K562 (cell line): ENCODE results near the gene TDRD12. TPM values are rescaled to one million over a fixed set of nuclear protein-coding genes. Genes with fewer than 3 reads are reported as not detected.

Source experiments
- C11orf30 ChIP-seq: fragments of 450-650 bp; IDR thresholded peaks from 2 replicates; pipeline ENCODE4 v1.6.1; 2016; ENCODE audit warnings: low read depth, mild to moderate bottlenecking
- EP400 ChIP-seq: fragments of 450-650 bp; IDR thresholded peaks from 2 replicates; pipeline ENCODE4 v1.6.1; 2017; ENCODE audit warnings: antibody characterized with exemption, mild to moderate bottlenecking, moderate library complexity
- FOXP1 ChIP-seq: sonication (generic); formaldehyde crosslinking; IDR thresholded peaks from 2 replicates; pipeline ENCODE4 v1.8.0; 2022; ENCODE audit warnings: mild to moderate bottlenecking, missing genetic modification reagents
- KLF1 ChIP-seq: fragments of 450-650 bp; IDR thresholded peaks from 2 replicates; pipeline ENCODE4 v1.6.1; 2016; ENCODE audit warnings: missing genetic modification characterization, missing compliant biosample characterization
- LARP7 ChIP-seq: fragments of 450-650 bp; IDR thresholded peaks from 2 replicates; pipeline ENCODE4 v1.6.1; 2016
- RBFOX2 ChIP-seq: fragments of 200-400 bp; formaldehyde crosslinking; IDR thresholded peaks from 2 replicates; pipeline ENCODE4 v1.6.1; 2017; ENCODE audit warnings: low read depth, mild to moderate bottlenecking, low read length, moderate library complexity
- TEAD1 ChIP-seq, 2 experiments: fragments of 450-650 bp in 1 of 2; sonication (generic) in 1 of 2; formaldehyde crosslinking; IDR thresholded peaks; 2 replicates each; pipeline versions ENCODE4 v1.4.0 to v1.8.0; 2020 to 2022; ENCODE audit warnings: mild to moderate bottlenecking in 2 of 2, missing genetic modification reagents in 1 of 2
- ZNF12 ChIP-seq: sonication (generic); formaldehyde crosslinking; IDR thresholded peaks from 2 replicates; pipeline ENCODE4 v1.4.0; 2020; ENCODE audit warnings: mild to moderate bottlenecking, missing genetic modification reagents
- polyA plus RNA-seq, 8 experiments: library from polyadenylated mRNA; depleted of rRNA in 4 of 8; stranded (reverse) in 5 of 8; unstranded in 3 of 8; fragments of >200 nt; fragmentation: Nextera tagmentation in 2 of 8; fragmentation: Illumina TruSeq in 1 of 8; extraction: Ambion mirVana in 2 of 8; extraction: Trizol in 1 of 8; gene quantifications; 2 replicates each; pipeline versions ENCODE4 v1.2.1 to v1.2.3, GENCODE V29; 2011 to 2014; ENCODE audit warnings: inconsistent platforms in 1 of 8, missing spikeins in 1 of 8
- total RNA-seq, 7 experiments: library from RNA; depleted of rRNA in 6 of 7; stranded (reverse); fragments of >200 nt in 6 of 7; fragmentation: Illumina TruSeq in 2 of 7; extraction: Trizol in 2 of 7; gene quantifications; 2 replicates each; pipeline versions ENCODE4 v1.2.1 to v1.2.3, GENCODE V29; 2011 to 2021; ENCODE audit warnings: low replicate concordance in 1 of 7
- TF ChIP-seq, protein P1 (sequence below), 2 experiments: fragments of 450-650 bp; conservative IDR thresholded peaks; 2 replicates each; pipeline ENCODE4 v1.6.1; 2017; ENCODE audit warnings: mild to moderate bottlenecking in 2 of 2, moderate library complexity in 2 of 2
- TF ChIP-seq, protein P2 (sequence below): fragments of 450-650 bp; IDR thresholded peaks from 2 replicates; pipeline ENCODE4 v1.6.1; 2016; ENCODE audit warnings: mild to moderate bottlenecking, moderate library complexity

The TDRD12 gene
- total and polyA plus RNA-seq, 9 of the 15 experiments (the other 6 are each of a cell fraction or from before 2014, with no cell fraction given): 0.03 TPM; not detected in 8

DNA sequence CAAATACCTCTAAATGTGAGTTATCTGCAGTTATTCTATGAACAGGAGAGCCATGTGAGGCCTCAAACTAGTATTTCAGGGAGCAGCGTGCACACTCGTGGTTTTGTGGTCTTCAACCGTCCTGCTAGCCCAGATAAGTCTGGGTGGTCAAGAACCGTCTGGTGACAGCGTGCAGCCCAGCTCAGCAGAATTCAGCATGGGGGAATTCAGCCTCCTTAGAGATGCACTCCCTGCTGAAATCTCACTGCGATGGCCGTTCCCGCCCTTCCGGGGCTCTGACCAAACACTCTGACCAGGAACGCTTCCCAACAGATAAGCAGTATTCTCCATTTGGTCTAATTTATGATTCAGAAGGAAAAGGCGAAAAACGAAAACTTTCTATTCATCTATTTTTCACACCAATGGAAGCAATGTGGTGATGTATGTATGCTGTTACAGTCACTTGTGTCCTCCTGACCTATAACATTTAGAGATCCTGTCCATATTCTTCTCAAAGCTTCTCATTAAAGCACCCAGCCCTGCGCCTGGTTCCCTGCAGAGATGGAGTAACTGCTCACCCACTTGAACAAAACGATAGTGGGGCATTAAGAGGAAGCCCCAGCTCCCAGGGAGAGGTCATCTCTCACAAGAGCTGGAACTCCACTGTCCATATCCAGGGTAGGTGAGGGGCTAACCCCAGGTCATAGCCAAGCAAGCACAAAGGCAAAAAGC, 47.5 kb upstream of the TDRD12 start (continued):
- 0 out of 2 replicates have a peak, but pooled peaks have one; percentile 54 for TF ChIP-seq KLF1 (tag)
- TF ChIP-seq, protein P1, sequence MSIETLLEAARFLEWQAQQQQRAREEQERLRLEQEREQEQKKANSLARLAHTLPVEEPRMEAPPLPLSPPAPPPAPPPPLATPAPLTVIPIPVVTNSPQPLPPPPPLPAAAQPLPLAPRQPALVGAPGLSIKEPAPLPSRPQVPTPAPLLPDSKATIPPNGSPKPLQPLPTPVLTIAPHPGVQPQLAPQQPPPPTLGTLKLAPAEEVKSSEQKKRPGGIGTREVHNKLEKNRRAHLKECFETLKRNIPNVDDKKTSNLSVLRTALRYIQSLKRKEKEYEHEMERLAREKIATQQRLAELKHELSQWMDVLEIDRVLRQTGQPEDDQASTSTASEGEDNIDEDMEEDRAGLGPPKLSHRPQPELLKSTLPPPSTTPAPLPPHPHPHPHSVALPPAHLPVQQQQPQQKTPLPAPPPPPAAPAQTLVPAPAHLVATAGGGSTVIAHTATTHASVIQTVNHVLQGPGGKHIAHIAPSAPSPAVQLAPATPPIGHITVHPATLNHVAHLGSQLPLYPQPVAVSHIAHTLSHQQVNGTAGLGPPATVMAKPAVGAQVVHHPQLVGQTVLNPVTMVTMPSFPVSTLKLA (conservative IDR thresholded peaks at IDR 0.05): peak; percentile 88 to 93
- peak; percentile 84 for TF ChIP-seq C11orf30
- 0 out of 2 replicates have a peak, but pooled peaks have one; percentile 17 for TF ChIP-seq RBFOX2
- TF ChIP-seq TEAD1 (CRISPR knock-in tag; IDR thresholded peaks at IDR 0.05): peak; percentile 46 to 60; a peak in 2 of 4 replicates
- TF ChIP-seq LARP7: no peak
- TF ChIP-seq ZNF12 (CRISPR knock-in tag): no peak
- TF ChIP-seq, protein P2, sequence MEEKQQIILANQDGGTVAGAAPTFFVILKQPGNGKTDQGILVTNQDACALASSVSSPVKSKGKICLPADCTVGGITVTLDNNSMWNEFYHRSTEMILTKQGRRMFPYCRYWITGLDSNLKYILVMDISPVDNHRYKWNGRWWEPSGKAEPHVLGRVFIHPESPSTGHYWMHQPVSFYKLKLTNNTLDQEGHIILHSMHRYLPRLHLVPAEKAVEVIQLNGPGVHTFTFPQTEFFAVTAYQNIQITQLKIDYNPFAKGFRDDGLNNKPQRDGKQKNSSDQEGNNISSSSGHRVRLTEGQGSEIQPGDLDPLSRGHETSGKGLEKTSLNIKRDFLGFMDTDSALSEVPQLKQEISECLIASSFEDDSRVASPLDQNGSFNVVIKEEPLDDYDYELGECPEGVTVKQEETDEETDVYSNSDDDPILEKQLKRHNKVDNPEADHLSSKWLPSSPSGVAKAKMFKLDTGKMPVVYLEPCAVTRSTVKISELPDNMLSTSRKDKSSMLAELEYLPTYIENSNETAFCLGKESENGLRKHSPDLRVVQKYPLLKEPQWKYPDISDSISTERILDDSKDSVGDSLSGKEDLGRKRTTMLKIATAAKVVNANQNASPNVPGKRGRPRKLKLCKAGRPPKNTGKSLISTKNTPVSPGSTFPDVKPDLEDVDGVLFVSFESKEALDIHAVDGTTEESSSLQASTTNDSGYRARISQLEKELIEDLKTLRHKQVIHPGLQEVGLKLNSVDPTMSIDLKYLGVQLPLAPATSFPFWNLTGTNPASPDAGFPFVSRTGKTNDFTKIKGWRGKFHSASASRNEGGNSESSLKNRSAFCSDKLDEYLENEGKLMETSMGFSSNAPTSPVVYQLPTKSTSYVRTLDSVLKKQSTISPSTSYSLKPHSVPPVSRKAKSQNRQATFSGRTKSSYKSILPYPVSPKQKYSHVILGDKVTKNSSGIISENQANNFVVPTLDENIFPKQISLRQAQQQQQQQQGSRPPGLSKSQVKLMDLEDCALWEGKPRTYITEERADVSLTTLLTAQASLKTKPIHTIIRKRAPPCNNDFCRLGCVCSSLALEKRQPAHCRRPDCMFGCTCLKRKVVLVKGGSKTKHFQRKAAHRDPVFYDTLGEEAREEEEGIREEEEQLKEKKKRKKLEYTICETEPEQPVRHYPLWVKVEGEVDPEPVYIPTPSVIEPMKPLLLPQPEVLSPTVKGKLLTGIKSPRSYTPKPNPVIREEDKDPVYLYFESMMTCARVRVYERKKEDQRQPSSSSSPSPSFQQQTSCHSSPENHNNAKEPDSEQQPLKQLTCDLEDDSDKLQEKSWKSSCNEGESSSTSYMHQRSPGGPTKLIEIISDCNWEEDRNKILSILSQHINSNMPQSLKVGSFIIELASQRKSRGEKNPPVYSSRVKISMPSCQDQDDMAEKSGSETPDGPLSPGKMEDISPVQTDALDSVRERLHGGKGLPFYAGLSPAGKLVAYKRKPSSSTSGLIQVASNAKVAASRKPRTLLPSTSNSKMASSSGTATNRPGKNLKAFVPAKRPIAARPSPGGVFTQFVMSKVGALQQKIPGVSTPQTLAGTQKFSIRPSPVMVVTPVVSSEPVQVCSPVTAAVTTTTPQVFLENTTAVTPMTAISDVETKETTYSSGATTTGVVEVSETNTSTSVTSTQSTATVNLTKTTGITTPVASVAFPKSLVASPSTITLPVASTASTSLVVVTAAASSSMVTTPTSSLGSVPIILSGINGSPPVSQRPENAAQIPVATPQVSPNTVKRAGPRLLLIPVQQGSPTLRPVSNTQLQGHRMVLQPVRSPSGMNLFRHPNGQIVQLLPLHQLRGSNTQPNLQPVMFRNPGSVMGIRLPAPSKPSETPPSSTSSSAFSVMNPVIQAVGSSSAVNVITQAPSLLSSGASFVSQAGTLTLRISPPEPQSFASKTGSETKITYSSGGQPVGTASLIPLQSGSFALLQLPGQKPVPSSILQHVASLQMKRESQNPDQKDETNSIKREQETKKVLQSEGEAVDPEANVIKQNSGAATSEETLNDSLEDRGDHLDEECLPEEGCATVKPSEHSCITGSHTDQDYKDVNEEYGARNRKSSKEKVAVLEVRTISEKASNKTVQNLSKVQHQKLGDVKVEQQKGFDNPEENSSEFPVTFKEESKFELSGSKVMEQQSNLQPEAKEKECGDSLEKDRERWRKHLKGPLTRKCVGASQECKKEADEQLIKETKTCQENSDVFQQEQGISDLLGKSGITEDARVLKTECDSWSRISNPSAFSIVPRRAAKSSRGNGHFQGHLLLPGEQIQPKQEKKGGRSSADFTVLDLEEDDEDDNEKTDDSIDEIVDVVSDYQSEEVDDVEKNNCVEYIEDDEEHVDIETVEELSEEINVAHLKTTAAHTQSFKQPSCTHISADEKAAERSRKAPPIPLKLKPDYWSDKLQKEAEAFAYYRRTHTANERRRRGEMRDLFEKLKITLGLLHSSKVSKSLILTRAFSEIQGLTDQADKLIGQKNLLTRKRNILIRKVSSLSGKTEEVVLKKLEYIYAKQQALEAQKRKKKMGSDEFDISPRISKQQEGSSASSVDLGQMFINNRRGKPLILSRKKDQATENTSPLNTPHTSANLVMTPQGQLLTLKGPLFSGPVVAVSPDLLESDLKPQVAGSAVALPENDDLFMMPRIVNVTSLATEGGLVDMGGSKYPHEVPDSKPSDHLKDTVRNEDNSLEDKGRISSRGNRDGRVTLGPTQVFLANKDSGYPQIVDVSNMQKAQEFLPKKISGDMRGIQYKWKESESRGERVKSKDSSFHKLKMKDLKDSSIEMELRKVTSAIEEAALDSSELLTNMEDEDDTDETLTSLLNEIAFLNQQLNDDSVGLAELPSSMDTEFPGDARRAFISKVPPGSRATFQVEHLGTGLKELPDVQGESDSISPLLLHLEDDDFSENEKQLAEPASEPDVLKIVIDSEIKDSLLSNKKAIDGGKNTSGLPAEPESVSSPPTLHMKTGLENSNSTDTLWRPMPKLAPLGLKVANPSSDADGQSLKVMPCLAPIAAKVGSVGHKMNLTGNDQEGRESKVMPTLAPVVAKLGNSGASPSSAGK: peak; percentile 98
- TF ChIP-seq EP400: peak; percentile 86
- TF ChIP-seq FOXP1 (CRISPR knock-in tag): no peak
